HG02588 (cell line): ENCODE results near the gene PCGF3.
"Not testable (repeated sequence)": the region's sequence is repeated elsewhere in the genome, so short reads cannot be mapped to it uniquely, and the experiment has no call there.

ENCODE experiments used
- ATAC-seq: cut with Tn5 transposase; IDR thresholded peaks from one replicate; pipeline ENCODE4 v1.9.1; 2021; ENCODE audit warnings: mild to moderate bottlenecking, moderate library complexity; ENCODE audit not compliant: unreplicated experiment

Gene PCGF3

GRCh38 chr4:777520-778262 is 72.1 kb downstream of the PCGF3 start:
- ATAC-seq: no peak

GRCh38 chr4:779555-779954 is 73.9 kb downstream of the PCGF3 start:
- no peak for ATAC-seq

- ATAC-seq: not testable (repeated sequence)
Observed at GRCh38 chr4:780255-780654, 74.6 kb downstream of the PCGF3 start.

GRCh38 chr4:780716-781492 is 75.3 kb downstream of the PCGF3 start:
- no peak for ATAC-seq

GRCh38 chr4:781493-782216 is 76.0 kb downstream of the PCGF3 start:
- ATAC-seq: peak; percentile 94

GRCh38 chr4:784401-785331 is 79.0 kb downstream of the PCGF3 start:
- ATAC-seq: no peak

- ATAC-seq: no peak
Observed at GRCh38 chr4:785332-786073, 79.9 kb downstream of the PCGF3 start.

- ATAC-seq: no peak
Observed at GRCh38 chr4:786074-786741, 80.6 kb downstream of the PCGF3 start.

- ATAC-seq: no peak
Observed at GRCh38 chr4:786861-787300, 81.2 kb downstream of the PCGF3 start.

GRCh38 chr4:787561-787981 is 81.9 kb downstream of the PCGF3 start:
- no peak for ATAC-seq

GRCh38 chr4:788006-788635 is 82.5 kb downstream of the PCGF3 start:
- ATAC-seq: no peak

- ATAC-seq: no peak
Observed at GRCh38 chr4:788636-789297, 83.1 kb downstream of the PCGF3 start.

GRCh38 chr4:789571-790465 is 84.2 kb downstream of the PCGF3 start:
- no peak for ATAC-seq

- no peak for ATAC-seq
Observed at GRCh38 chr4:790466-790820, 84.8 kb downstream of the PCGF3 start.

- no peak for ATAC-seq
Observed at GRCh38 chr4:791252-791897, 85.7 kb downstream of the PCGF3 start.

GRCh38 chr4:791898-792625 is 86.4 kb downstream of the PCGF3 start:
- no peak for ATAC-seq
